ENCODE data around the gene SKI. TPM values are rescaled to one million over a fixed set of nuclear protein-coding genes. Genes with fewer than 3 reads are reported as not detected.

Gene SKI
- total and polyA plus RNA-seq, 10 of the 15 experiments (the other 5 are each of a cell fraction or from before 2014, with no cell fraction given), result 0.03 to 14.9 (median 0.96) TPM

- peaks cover 1% of the 10 kb centered on the region; the same call in 1 of the 2 replicates for H3K79me2 ChIP-seq (ENCODE audit: control insufficient read depth, insufficient read depth, low read length)
- RAD21 ChIA-PET (ENCODE audit: unreplicated experiment), result interaction anchor here (1.0 kb wide), 1 partner anchor 72 kb away, joined by 3 read pairs; no protein-coding TSS in a partner anchor
- BruUV-seq (replicated peaks), result no TSS peak
- SMC1A ChIA-PET (ENCODE audit: uncharacterized antibody, unreplicated experiment), result no interaction called here
- H3K27ac ChIP-seq (ENCODE audit: control insufficient read depth, insufficient read depth), result no peak overlapping the region
- DNase-seq (ENCODE audit: low read depth, low spot score) (no peak), ATAC-seq (no peak), FAIRE-seq (no peak)
- TF ChIP-seq, protein P1, sequence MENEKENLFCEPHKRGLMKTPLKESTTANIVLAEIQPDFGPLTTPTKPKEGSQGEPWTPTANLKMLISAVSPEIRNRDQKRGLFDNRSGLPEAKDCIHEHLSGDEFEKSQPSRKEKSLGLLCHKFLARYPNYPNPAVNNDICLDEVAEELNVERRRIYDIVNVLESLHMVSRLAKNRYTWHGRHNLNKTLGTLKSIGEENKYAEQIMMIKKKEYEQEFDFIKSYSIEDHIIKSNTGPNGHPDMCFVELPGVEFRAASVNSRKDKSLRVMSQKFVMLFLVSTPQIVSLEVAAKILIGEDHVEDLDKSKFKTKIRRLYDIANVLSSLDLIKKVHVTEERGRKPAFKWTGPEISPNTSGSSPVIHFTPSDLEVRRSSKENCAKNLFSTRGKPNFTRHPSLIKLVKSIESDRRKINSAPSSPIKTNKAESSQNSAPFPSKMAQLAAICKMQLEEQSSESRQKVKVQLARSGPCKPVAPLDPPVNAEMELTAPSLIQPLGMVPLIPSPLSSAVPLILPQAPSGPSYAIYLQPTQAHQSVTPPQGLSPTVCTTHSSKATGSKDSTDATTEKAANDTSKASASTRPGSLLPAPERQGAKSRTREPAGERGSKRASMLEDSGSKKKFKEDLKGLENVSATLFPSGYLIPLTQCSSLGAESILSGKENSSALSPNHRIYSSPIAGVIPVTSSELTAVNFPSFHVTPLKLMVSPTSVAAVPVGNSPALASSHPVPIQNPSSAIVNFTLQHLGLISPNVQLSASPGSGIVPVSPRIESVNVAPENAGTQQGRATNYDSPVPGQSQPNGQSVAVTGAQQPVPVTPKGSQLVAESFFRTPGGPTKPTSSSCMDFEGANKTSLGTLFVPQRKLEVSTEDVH (IDR thresholded peaks at IDR 0.05; ENCODE audit: low read depth, partially characterized antibody), result no peak
- TF ChIP-seq SMAD5 (IDR thresholded peaks at IDR 0.05; ENCODE audit: low read depth) (no peak), DPF2 (IDR thresholded peaks at IDR 0.05) (no peak), KAT2A (conservative IDR thresholded peaks at IDR 0.05; ENCODE audit: control insufficient read depth, low read depth, low read length) (no peak), BMI1 (IDR thresholded peaks at IDR 0.05; ENCODE audit: borderline replicate concordance) (no peak), MEF2B (IDR thresholded peaks at IDR 0.05; ENCODE audit: partially characterized antibody, poor library complexity, severe bottlenecking) (no peak), YBX1 (IDR thresholded peaks at IDR 0.05) (no peak), TARDBP (IDR thresholded peaks at IDR 0.05; ENCODE audit: borderline replicate concordance) (no peak), WRNIP1 (IDR thresholded peaks at IDR 0.05; ENCODE audit: borderline replicate concordance, low read depth, low read length) (no peak), IRF5 (IDR thresholded peaks at IDR 0.05; ENCODE audit: borderline replicate concordance) (no peak), RFX5 (IDR thresholded peaks at IDR 0.05; ENCODE audit: low read depth, low read length) (no peak), SMAD1 (IDR thresholded peaks at IDR 0.05; ENCODE audit: low read depth, partially characterized antibody) (no peak), MAX (IDR thresholded peaks at IDR 0.05; ENCODE audit: low read depth, low read length) (no peak), NFIC (IDR thresholded peaks at IDR 0.05; ENCODE audit: low read depth, low read length) (no peak)
- CTCF ChIA-PET, result interaction anchor here (1.4 kb wide), 1 partner anchor 72 kb away, joined by 3 read pairs; no protein-coding TSS in a partner anchor
- peaks cover 4% of the 10 kb centered on the region for H3K4me1 ChIP-seq (ENCODE audit: control insufficient read depth, insufficient read depth, low read length)
- 78% methylated on average over 23 of the region's 41 CpGs for WGBS (ENCODE audit: insufficient coverage, insufficient replicate concordance, low lambda C conversion rate, missing lambda C conversion rate)
- peaks cover 2 to 17% of the 10 kb centered on the region in 2 experiments; a peak in 3 of 4 replicates for H3K36me3 ChIP-seq (ENCODE audit: control insufficient read depth in 2 of 2, insufficient read depth in 2 of 2, low read length in 1 of 2)
- H4K20me1 ChIP-seq (ENCODE audit: control insufficient read depth, insufficient read depth), result no peaks in the 10 kb centered on the region
- no peak overlapping the region for H2AFZ ChIP-seq (ENCODE audit: control insufficient read depth, low read depth, low read length)
- POLR2A ChIA-PET, result no interaction called here
- no peaks in the 10 kb centered on the region for H3K9me3 ChIP-seq (replicated peaks; ENCODE audit: control insufficient read depth, insufficient read depth, low read length)
- intact Hi-C loops (cut with micrococcal nuclease; ENCODE audit: unreplicated experiment), result loop anchor here (10.0 kb wide), 1 partner anchor 238 kb away; no protein-coding TSS in a partner anchor
- no peak overlapping the region for H3K4me3 ChIP-seq
- in situ Hi-C loops (cut with MboI), result no loop called here
- no peak overlapping the region for H3K9ac ChIP-seq (ENCODE audit: control insufficient read depth, insufficient read depth, low read length)
- no peaks in the 10 kb centered on the region for H3K27me3 ChIP-seq (replicated peaks in 1 of 2; ENCODE audit: control insufficient read depth in 2 of 2, insufficient read depth in 2 of 2, low read length in 1 of 2)
- H3K4me2 ChIP-seq (ENCODE audit: control insufficient read depth, insufficient read depth), result no peak overlapping the region
These were observed 79.0 kb downstream of the SKI start for GRCh38 chr1:2307064-2307605.
